OCI-LY3 (cell line): Measurements from ENCODE around the gene WAPL.

ENCODE experiments used
- CTCF ChIP-seq: fragments of 200-600, 300-600 bp; sonication (generic); IDR thresholded peaks from 2 replicates; pipeline ENCODE4 v1.5.1; 2014; ENCODE audit warnings: antibody characterized with exemption, low read length, low read depth
- EZH2phosphoT487 ChIP-seq: fragments of 200-600 bp; shearing (Covaris generic); IDR thresholded peaks from 2 replicates; pipeline ENCODE4 v1.6.1; 2018; ENCODE audit warnings: antibody characterized with exemption, mixed run types, low read depth

DNA sequence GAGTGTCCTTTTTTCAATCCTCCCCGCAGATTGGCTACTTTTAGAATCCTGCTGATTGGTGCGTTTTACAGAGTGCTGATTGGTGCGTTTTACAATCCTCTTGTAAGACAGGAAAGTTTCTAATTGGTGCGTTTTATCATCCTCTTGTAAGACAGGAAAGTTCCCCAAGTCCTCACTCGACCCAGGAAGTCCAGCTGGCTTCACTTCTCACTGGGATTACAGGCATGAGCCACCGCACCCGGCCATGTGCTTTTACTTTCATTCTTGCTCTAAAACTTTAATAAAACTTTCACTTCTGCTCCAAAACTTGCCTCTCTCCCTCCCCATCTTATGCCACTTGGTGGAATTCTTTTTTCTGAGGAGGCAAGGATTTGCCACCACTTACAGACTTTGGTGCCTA lies 17.0 kb upstream of the WAPL start:
- TF ChIP-seq CTCF (no peak), EZH2phosphoT487 (no peak)
